Skeletal muscle satellite cell (primary cell): Measurements from ENCODE around the gene ATAD3A.
"Not testable (repeated sequence)": the region's sequence is repeated elsewhere in the genome, so short reads cannot be mapped to it uniquely, and the experiment has no call there.

Experiments used
- H3K27me3 ChIP-seq: 2 replicates; pipeline ENCODE4 v1.7.0; 2013; ENCODE audit warnings: low read length; ENCODE audit not compliant: control insufficient read depth, insufficient read depth
- H3K36me3 ChIP-seq: 2 replicates; pipeline ENCODE4 v1.7.0; 2013; ENCODE audit warnings: mild to moderate bottlenecking, control low read depth, low read length; ENCODE audit not compliant: insufficient read depth
- H3K4me1 ChIP-seq: 2 replicates; pipeline ENCODE4 v1.7.0; 2013; ENCODE audit warnings: low read length; ENCODE audit not compliant: control insufficient read depth, insufficient read depth
- H3K4me2 ChIP-seq: 2 replicates; pipeline ENCODE4 v1.7.0; 2013; ENCODE audit warnings: mild to moderate bottlenecking, low read length
- H3K4me3 ChIP-seq: 2 replicates; pipeline ENCODE4 v1.7.0; 2013; ENCODE audit warnings: low read length
- H3K9ac ChIP-seq: 2 replicates; pipeline ENCODE4 v1.7.0; 2013; ENCODE audit warnings: mild to moderate bottlenecking, low read depth, low read length, moderate library complexity
- H3K9me3 ChIP-seq: replicated peaks from 2 replicates; pipeline ENCODE4 v1.7.0; 2013; ENCODE audit warnings: mild to moderate bottlenecking, control low read depth, low read length

The ATAD3A gene

DNA sequence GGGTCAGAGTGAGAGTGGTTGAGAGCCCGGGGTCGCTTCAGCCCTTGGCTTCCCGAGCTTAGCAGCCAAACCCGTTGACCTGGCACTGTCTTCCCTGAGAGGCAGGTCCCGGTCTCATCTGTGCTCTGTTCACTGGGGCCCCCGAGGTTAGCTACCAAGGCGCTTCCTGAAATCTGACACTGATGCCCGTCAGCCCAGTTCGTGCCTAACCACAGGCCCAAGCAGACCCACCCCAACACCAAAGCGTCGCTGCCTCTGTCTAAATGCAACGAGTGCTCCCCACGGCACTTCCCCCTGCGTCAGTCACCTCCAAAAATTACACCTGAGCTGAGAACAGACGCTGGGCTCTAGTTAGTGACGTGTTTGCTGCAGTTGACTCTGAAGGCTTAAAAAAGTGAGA lies 2.4 kb downstream of the ATAD3A start:
- H3K9me3 ChIP-seq, H3K27me3 ChIP-seq, H3K4me2 ChIP-seq, H3K4me1 ChIP-seq, H3K9ac ChIP-seq, H3K4me3 ChIP-seq: not testable (repeated sequence)
- peaks cover 14% of the 10 kb centered on the region for H3K36me3 ChIP-seq

DNA sequence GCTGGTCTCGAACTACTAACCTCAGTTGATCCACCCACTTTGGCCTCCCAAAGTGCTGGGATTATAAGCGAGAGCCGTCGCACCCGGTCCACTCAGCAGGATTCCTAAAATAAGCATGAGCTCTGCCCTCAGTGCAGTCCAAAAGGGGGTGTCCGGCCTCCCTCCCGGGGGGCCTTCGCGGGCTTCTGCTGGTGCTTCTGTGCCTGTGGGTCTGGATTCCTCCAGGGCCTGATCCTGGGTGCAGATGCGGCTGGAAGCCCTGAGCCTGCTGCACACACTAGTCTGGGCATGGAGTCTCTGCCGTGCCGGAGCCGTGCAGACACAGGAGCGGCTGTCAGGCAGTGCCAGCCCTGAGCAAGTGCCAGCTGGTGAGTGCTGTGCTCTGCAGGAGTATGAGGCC lies 5.0 kb downstream of the ATAD3A start:
- H3K4me2 ChIP-seq, H3K4me1 ChIP-seq, H3K4me3 ChIP-seq, H3K9ac ChIP-seq, H3K27me3 ChIP-seq, H3K9me3 ChIP-seq: not testable (repeated sequence)
- H3K36me3 ChIP-seq: peaks cover 25% of the 10 kb centered on the region

DNA sequence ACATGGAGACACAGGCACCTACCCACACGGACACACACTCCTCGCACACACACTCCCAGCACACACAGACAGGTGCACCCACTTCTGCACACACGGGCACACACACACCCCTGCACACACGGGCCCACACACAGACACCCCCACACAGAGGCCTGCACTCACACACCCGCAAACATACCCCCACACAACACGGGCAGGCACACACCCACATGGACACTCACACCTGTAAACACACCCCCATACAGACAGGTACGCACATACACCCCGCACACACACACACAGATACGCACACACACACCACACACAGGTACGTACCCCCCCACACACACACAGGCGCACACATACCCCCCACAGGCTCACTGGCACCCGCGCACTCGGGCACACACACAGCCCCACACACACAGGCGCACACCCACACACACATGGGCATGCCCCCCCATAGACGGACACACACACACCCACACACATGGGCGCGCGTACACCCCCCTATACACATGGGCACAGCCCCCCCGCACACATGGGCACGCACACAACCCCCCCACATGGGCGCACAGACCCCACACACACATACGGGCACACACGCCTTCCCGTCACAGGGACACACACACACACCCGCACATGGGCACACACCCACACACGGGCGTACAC lies 6.1 kb downstream of the ATAD3A start:
- Histone ChIP-seq H3K4me3 (no peak overlapping the region), H3K36me3 (peaks cover 25% of the 10 kb centered on the region)

DNA sequence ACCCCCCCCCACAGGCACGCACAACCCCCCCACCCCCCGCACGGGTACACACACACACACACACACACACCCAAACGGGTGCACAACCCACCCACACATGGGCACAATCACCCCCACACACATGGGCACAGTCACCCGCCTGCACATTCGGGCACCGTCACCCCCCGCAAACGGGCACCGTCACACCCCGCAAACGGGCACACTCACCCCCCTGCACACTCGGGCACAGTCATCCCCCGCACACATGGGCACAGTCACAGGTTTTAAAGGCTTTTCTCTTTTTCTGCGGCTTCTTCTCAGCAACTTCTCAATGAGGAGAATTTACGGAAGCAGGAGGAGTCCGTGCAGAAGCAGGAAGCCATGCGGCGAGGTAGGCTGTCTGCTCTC lies 6.7 kb downstream of the ATAD3A start:
- H3K4me3 ChIP-seq, H3K9me3 ChIP-seq, H3K9ac ChIP-seq, H3K4me2 ChIP-seq, H3K27me3 ChIP-seq, H3K4me1 ChIP-seq: not testable (repeated sequence)
- H3K36me3 ChIP-seq: peaks cover 28% of the 10 kb centered on the region

More for the DNA sequence above, 6.1 kb downstream of the ATAD3A start:
- no peak overlapping the region for H3K9ac ChIP-seq
- no peaks in the 10 kb centered on the region for H3K27me3 ChIP-seq
- H3K9me3 ChIP-seq: no peaks in the 10 kb centered on the region
- no peaks in the 10 kb centered on the region for H3K4me1 ChIP-seq
- no peak overlapping the region for H3K4me2 ChIP-seq

DNA sequence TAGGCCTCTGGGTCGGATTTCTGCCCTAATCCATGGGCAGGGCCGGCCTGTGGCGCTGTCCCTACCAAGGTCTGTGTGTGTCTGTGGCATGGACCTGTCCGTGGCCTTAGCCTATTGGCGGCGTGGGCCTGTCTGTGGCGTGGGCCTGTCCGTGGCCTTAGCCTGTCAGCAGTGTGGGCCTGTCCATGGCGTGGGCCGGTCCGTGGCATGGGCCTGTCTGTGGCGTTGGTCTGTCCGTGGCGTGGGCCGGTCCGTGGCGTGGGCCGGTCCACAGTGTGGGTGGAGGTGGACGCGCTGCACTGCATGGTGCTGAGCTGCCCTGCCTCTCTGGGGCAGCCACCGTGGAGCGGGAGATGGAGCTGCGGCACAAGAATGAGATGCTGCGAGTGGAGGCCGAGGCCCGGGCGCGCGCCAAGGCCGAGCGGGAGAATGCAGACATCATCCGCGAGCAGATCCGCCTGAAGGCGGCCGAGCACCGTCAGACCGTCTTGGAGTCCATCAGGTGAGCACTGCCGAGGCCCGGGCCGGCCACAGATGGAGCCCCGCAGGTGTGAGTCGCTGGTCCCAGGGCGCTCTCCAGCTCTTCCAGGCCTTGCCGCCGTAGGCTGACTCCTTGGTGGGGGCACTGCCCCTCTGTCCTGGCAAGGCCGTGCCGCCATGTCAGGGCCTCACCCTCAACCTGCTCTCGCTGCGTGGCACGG lies 8.0 kb downstream of the ATAD3A start:
- H3K9me3 ChIP-seq, H3K4me3 ChIP-seq, H3K27me3 ChIP-seq, H3K4me2 ChIP-seq, H3K4me1 ChIP-seq, H3K9ac ChIP-seq: not testable (repeated sequence)
- peaks cover 27% of the 10 kb centered on the region for H3K36me3 ChIP-seq

DNA sequence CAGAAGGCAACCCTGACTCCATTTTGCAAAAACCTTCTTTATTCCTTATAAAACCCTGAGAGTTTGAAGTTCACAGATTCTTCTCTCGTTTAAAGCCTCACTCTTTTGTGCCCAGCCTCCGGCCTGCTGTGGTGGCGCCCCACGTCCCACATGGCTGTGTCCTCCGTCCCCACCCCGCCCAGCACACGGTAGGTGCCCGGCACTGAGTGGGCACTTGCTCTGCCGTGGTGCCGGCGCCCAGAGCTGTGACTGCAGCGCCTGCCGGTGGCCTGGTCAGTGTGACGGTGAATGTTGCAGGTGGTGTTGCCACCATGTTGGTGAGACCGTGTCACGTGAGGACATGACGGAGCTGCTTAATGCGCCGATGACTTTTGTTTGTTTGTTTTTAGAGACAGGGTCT lies 9.4 kb downstream of the ATAD3A start:
- no peak overlapping the region for H3K4me2 ChIP-seq
- H3K9me3 ChIP-seq: no peaks in the 10 kb centered on the region
- no peaks in the 10 kb centered on the region for H3K27me3 ChIP-seq
- peaks cover 32% of the 10 kb centered on the region for H3K36me3 ChIP-seq
- no peaks in the 10 kb centered on the region for H3K4me1 ChIP-seq
- H3K4me3 ChIP-seq: no peak overlapping the region
- no peak overlapping the region for H3K9ac ChIP-seq

DNA sequence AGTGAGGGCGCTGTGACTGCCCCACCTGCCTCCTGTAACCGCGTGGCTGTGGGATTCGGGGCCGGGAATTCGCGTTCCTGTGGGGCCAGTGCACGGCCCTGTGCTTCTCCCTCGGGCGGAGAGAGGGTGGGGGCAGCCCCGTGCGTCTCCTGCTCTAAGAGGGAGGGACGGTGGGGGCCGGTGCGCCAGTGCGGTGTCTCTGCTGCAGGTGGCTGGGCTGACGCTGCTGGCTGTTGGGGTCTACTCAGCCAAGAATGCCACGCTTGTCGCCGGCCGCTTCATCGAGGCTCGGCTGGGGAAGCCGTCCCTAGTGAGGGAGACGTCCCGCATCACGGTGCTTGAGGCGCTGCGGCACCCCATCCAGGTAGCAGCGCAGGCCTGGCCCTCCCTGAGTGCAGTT lies 10.6 kb downstream of the ATAD3A start:
- H3K36me3 ChIP-seq: peaks cover 35% of the 10 kb centered on the region

DNA sequence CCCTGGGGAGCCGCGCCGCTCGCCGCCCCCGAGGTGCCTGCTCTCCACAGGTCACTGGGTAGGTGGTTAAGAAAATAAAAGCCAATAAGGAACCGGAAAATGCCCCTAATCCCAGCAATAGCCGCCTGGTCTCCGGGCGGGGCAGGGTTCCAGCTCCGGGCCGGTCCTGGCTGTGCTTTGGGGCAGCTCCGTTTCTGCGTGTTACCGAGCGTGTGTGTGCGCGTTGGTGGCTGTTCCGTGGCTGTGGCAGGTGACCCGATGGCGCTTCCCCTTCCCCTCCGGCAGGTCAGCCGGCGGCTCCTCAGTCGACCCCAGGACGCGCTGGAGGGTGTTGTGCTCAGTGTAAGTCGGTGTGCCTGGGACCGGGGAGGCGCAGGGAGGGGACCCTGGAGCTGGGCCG lies 11.3 kb downstream of the ATAD3A start:
- not testable (repeated sequence) for H3K27me3 ChIP-seq, H3K9me3 ChIP-seq, H3K4me3 ChIP-seq, H3K4me2 ChIP-seq, H3K9ac ChIP-seq, H3K4me1 ChIP-seq
- peaks cover 35% of the 10 kb centered on the region for H3K36me3 ChIP-seq

More for the DNA sequence above, 10.6 kb downstream of the ATAD3A start:
- not testable (repeated sequence) for H3K4me2 ChIP-seq, H3K4me1 ChIP-seq, H3K9me3 ChIP-seq, H3K27me3 ChIP-seq, H3K4me3 ChIP-seq, H3K9ac ChIP-seq

DNA sequence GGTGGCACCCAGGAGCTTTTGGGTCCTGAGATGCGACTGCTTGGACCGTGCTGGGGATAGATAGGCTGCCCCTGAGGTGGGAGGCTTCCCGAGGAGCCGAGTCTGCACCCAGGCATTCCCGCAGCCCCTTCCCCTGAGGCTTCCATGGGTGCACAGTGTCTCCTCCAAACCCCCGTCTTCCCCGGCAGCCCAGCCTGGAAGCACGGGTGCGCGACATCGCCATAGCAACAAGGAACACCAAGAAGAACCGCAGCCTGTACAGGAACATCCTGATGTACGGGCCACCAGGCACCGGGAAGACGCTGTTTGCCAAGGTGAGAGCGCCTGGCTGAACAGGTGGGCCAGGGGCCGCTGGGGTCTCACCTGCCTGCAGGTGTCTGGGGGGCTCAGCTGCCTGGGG lies 11.7 kb downstream of the ATAD3A start:
- H3K36me3 ChIP-seq: peaks cover 38% of the 10 kb centered on the region
- H3K27me3 ChIP-seq, H3K4me1 ChIP-seq, H3K4me3 ChIP-seq, H3K9me3 ChIP-seq, H3K9ac ChIP-seq, H3K4me2 ChIP-seq: not testable (repeated sequence)

DNA sequence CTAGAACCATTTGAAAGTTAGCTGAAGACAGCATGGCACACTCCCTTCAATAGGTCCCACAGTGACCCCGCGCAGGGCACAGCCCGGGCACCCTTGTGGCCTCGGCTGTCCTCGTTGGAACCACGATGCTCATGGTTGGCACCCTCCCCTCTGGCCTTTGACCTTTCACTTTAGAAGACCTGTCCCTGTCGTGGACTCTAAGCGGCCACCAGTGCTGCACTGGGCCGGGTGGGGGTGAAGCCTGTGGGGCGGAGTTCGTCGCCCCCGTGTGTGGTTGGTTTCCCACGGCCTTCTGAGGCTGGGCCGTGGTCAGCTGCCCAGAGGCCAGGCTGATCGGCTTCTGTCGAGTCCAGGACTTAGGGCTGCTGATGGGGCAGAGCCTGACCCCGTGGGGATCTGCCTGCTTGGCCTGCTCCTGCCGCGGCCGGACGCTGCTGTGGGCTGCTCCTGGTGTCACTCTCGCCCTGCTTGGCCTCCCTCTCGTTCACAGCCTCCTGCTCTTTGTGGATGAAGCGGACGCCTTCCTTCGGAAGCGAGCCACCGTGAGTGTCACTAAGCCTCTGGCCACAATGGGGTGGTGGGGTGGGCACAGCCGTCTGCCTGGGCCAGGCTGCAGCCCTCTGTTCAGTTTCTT lies 12.9 kb downstream of the ATAD3A start:
- H3K27me3 ChIP-seq, H3K4me2 ChIP-seq, H3K4me3 ChIP-seq, H3K9ac ChIP-seq, H3K9me3 ChIP-seq, H3K4me1 ChIP-seq: not testable (repeated sequence)
- H3K36me3 ChIP-seq: peaks cover 47% of the 10 kb centered on the region

DNA sequence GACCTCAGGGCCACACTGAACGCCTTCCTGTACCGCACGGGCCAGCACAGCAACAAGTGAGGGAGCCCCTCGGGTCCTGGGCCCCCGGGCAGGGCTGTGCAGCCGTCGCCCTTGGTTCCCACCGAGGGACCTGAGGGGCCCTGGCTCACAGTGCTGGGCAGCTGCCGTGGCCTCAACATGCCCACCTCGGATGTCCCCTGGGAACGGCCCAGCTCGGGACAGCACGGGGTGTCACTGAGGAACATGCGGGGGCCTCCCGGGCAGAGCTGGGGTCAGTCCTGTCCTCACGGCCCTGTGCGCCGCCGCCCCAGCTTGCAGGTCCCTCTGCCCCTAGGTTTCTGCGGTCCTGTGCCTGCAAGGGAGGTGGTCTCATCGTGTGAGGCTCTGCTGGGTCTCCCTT lies 14.5 kb downstream of the ATAD3A start:
- not testable (repeated sequence) for H3K9ac ChIP-seq, H3K27me3 ChIP-seq
- H3K36me3 ChIP-seq: peaks cover 45% of the 10 kb centered on the region

More for the DNA sequence above, 14.5 kb downstream of the ATAD3A start:
- H3K4me3 ChIP-seq, H3K4me1 ChIP-seq, H3K4me2 ChIP-seq, H3K9me3 ChIP-seq: not testable (repeated sequence)
